Measurements from ENCODE around the gene SARDH. TPM values are rescaled to one million over a fixed set of nuclear protein-coding genes. Genes with fewer than 3 reads are reported as not detected.

The SARDH gene
- total RNA-seq, 4 donors from 2014 or later = 0.26 to 0.57 TPM; not detected in 2

GRCh38 chr9:133730994-133731715 lies 7.0 kb downstream of the SARDH start:
- no peak for DNase-seq
- Histone ChIP-seq H3K4me1 (no peaks in the 10 kb centered on the region), H3K36me3 (no peaks in the 10 kb centered on the region), H3K9me3 (no peaks in the 10 kb centered on the region), H3K27ac (no peak overlapping the region), H3K27me3 (peaks cover 0 to 42% (median 0%) of the 10 kb centered on the region in 4 donors), H3K4me3 (no peak overlapping the region)
- 72 to 87% methylated on average over 6 to 22 of the region's 27 CpGs for WGBS, 2 donors
- no peak for TF ChIP-seq POLR2A (IDR thresholded peaks at IDR 0.05)
- TF ChIP-seq CTCF (IDR thresholded peaks at IDR 0.05) = no peak
- intact Hi-C loops (cut with DNase I) = loop anchor here (10.0 kb wide), 1 partner anchor 196 kb away; the partner anchor contains the start of gene ADAMTSL2

- TF ChIP-seq CTCF (IDR thresholded peaks at IDR 0.05) (no peak), POLR2A (IDR thresholded peaks at IDR 0.05) (no peak)
- peaks cover 0 to 49% (median 0%) of the 10 kb centered on the region in 4 donors for H3K27me3 ChIP-seq
- no peak overlapping the region for H3K4me3 ChIP-seq
- 78 to 92% methylated on average over 5 to 10 of the region's 19 CpGs for WGBS, 2 donors
- no peaks in the 10 kb centered on the region for H3K4me1 ChIP-seq
- no peak for DNase-seq
- H3K27ac ChIP-seq = no peak overlapping the region
- no peaks in the 10 kb centered on the region for H3K9me3 ChIP-seq
- intact Hi-C loops (cut with DNase I) = loop anchor here (10.0 kb wide), 1 partner anchor 195 kb away; the partner anchor contains the start of gene ADAMTSL2
- no peaks in the 10 kb centered on the region for H3K36me3 ChIP-seq
Measured at GRCh38 chr9:133729617-133730281, 8.4 kb downstream of the SARDH start.

GRCh38 chr9:133728856-133729616 lies 9.1 kb downstream of the SARDH start:
- H3K27ac ChIP-seq = no peak overlapping the region
- intact Hi-C loops (cut with DNase I) = no loop called here
- TF ChIP-seq CTCF (IDR thresholded peaks at IDR 0.05) (no peak), POLR2A (IDR thresholded peaks at IDR 0.05) (no peak)
- H3K36me3 ChIP-seq = no peaks in the 10 kb centered on the region
- no peaks in the 10 kb centered on the region for H3K9me3 ChIP-seq
- no peak overlapping the region for H3K4me3 ChIP-seq
- no peaks in the 10 kb centered on the region for H3K4me1 ChIP-seq
- 67 to 77% methylated on average over 9 of the region's 10 CpGs for WGBS, 2 donors
- H3K27me3 ChIP-seq = peaks cover 0 to 48% (median 0%) of the 10 kb centered on the region in 4 donors
- no peak for DNase-seq

GRCh38 chr9:133727876-133728441 lies 10.2 kb downstream of the SARDH start:
- Histone ChIP-seq H3K4me3 (no peak overlapping the region), H3K9me3 (no peaks in the 10 kb centered on the region), H3K36me3 (no peaks in the 10 kb centered on the region), H3K4me1 (no peaks in the 10 kb centered on the region), H3K27me3 (peaks cover 0 to 48% (median 0%) of the 10 kb centered on the region in 4 donors), H3K27ac (no peak overlapping the region)
- DNase-seq = no peak
- 96 to 100% methylated on average over 1 to 8 of the region's 18 CpGs for WGBS, 2 donors
- intact Hi-C loops (cut with DNase I) = no loop called here
- TF ChIP-seq CTCF (IDR thresholded peaks at IDR 0.05) = no peak
- no peak for TF ChIP-seq POLR2A (IDR thresholded peaks at IDR 0.05)

Measured in esophagus squamous epithelium (tissue), 5 donors.